C4-2B (cell line): ENCODE results near the gene ODF2.

Experiments used
- ZFX ChIP-seq: fragments of 450-650 bp; IDR thresholded peaks from 2 replicates; pipeline ENCODE4 v1.6.1; 2017
- TF ChIP-seq, protein P1 (sequence below): fragments of 450-650 bp; conservative IDR thresholded peaks from 2 replicates; pipeline ENCODE4 v1.5.1; 2017; ENCODE audit warnings: mild to moderate bottlenecking

- TF ChIP-seq, protein P1, sequence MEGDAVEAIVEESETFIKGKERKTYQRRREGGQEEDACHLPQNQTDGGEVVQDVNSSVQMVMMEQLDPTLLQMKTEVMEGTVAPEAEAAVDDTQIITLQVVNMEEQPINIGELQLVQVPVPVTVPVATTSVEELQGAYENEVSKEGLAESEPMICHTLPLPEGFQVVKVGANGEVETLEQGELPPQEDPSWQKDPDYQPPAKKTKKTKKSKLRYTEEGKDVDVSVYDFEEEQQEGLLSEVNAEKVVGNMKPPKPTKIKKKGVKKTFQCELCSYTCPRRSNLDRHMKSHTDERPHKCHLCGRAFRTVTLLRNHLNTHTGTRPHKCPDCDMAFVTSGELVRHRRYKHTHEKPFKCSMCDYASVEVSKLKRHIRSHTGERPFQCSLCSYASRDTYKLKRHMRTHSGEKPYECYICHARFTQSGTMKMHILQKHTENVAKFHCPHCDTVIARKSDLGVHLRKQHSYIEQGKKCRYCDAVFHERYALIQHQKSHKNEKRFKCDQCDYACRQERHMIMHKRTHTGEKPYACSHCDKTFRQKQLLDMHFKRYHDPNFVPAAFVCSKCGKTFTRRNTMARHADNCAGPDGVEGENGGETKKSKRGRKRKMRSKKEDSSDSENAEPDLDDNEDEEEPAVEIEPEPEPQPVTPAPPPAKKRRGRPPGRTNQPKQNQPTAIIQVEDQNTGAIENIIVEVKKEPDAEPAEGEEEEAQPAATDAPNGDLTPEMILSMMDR, result no peak
- no peak for TF ChIP-seq ZFX
These were observed 76.8 kb downstream of the ODF2 start for GRCh38 chr9:128532581-128532980.
